Kidney (tissue), 14 donors: ENCODE data around the gene P2RX7. TPM values are rescaled to one million over a fixed set of nuclear protein-coding genes. Genes with fewer than 3 reads are reported as not detected.

ENCODE experiments used
- DNase-seq, 5 donors: peaks; one replicate each; pipeline ENCODE4 v3.0.0-alpha.2; 2013 to 2020
- FAIRE-seq: peaks from 2 replicates; lab custom pipeline; 2012; peaks lifted over from hg19 to GRCh38; lab: Jason Lieb, UNC
- H3K27ac ChIP-seq, 2 donors: one replicate each; pipeline ENCODE4 v1.7.0; 2013; ENCODE audit warnings: low read depth in 2 of 2, low read length in 2 of 2, inconsistent platforms in 1 of 2
- H3K27me3 ChIP-seq: one replicate; pipeline ENCODE4 v1.7.1; 2013; ENCODE audit warnings: low read length, inconsistent platforms; ENCODE audit not compliant: control insufficient read depth, insufficient read depth
- H3K36me3 ChIP-seq, 3 donors: one replicate each; pipeline versions ENCODE4 v1.7.0 to v1.7.1; 2013; ENCODE audit warnings: low read length in 3 of 3, control low read depth in 1 of 3, inconsistent platforms in 1 of 3; ENCODE audit not compliant: insufficient read depth in 3 of 3, control insufficient read depth in 2 of 3
- H3K4me1 ChIP-seq, 3 donors: one replicate each; pipeline versions ENCODE4 v1.7.0 to v1.7.1; 2013; ENCODE audit warnings: low read length in 3 of 3, inconsistent platforms in 1 of 3, low read depth in 1 of 3; ENCODE audit not compliant: control insufficient read depth in 2 of 3, insufficient read depth in 2 of 3
- H3K4me3 ChIP-seq, 3 donors: one replicate each; pipeline versions ENCODE4 v1.7.0 to v1.8.1; 2013; ENCODE audit warnings: low read length in 3 of 3, control low read depth in 1 of 3, inconsistent platforms in 1 of 3
- H3K9ac ChIP-seq, 3 donors: one replicate each; pipeline versions ENCODE4 v1.7.0 to v1.7.1; 2013; ENCODE audit warnings: low read length in 3 of 3, control low read depth in 1 of 3, inconsistent platforms in 1 of 3
- H3K9me3 ChIP-seq, 3 donors: one replicate each; pipeline versions ENCODE4 v1.7.0 to v1.7.1; 2013; ENCODE audit warnings: low read length in 3 of 3, control low read depth in 1 of 3, inconsistent platforms in 1 of 3; ENCODE audit not compliant: control insufficient read depth in 2 of 3, insufficient read depth in 1 of 3
- CTCF ChIP-seq: IDR thresholded peaks from 3 replicates; pipeline ENCODE4 v1.5.1; 2012; ENCODE audit warnings: mild to moderate bottlenecking, moderate library complexity, borderline replicate concordance; ENCODE audit not compliant: insufficient read depth; ENCODE audit errors: extremely low read depth
- intact Hi-C: fragments of 100-400 bp; cut with DNase I; formaldehyde crosslinking; loops from one replicate; pipeline ENCODE4 v1.11.1; 2022
- polyA plus RNA-seq: library from polyadenylated mRNA; stranded (reverse); fragments of 350-450 nt; fragmentation: Illumina TruSeq; extraction: RNeasy Lipid Tissue Mini Kit (QIAGEN cat#74804); gene quantifications from one replicate; pipeline ENCODE4 v1.2.3, GENCODE V29; 2014; ENCODE audit warnings: low read depth, low replicate concordance; ENCODE audit not compliant: insufficient read depth
- total RNA-seq: library from RNA; stranded (reverse); fragmentation: NEBNext Ultra II Directional; extraction: Animal tissue kit (Norgen Biotek cat#: 25700); gene quantifications from one replicate; pipeline ENCODE4 v1.2.1, GENCODE V29; 2021
- donor health status: control.
- donor health status: control.
- donor health status: control.
- donor health status: control.
- donor health status: control.
- donor health status: DM: yes; HTN: yes; CAD: no.
- donor health status: Normal renal cell carcinoma (clear cell type).

Gene P2RX7
- total and polyA plus RNA-seq, 2 donors from 2014 or later: 0.45 to 3.5 TPM

GRCh38 chr12:121165316-121165715 is 32.6 kb downstream of the P2RX7 start:
- no peak for TF ChIP-seq CTCF
- no peak for DNase-seq
- no peak overlapping the region for H3K27ac ChIP-seq
- H3K4me1 ChIP-seq: no peaks in the 10 kb centered on the region
- no peaks in the 10 kb centered on the region for H3K9me3 ChIP-seq
- intact Hi-C loops: no loop called here
- H3K36me3 ChIP-seq: no peaks in the 10 kb centered on the region
- H3K27me3 ChIP-seq: no peaks in the 10 kb centered on the region
- no peak overlapping the region for H3K4me3 ChIP-seq
- H3K9ac ChIP-seq: no peak overlapping the region
- no peak for FAIRE-seq

- intact Hi-C loops: no loop called here
- Histone ChIP-seq H3K27me3 (no peaks in the 10 kb centered on the region), H3K4me3 (no peak overlapping the region), H3K4me1 (no peaks in the 10 kb centered on the region), H3K9me3 (no peaks in the 10 kb centered on the region), H3K36me3 (no peaks in the 10 kb centered on the region), H3K9ac (no peak overlapping the region), H3K27ac (no peak overlapping the region)
- FAIRE-seq (no peak), DNase-seq (no peak)
- TF ChIP-seq CTCF: no peak
Measured at GRCh38 chr12:121166356-121166755, 33.7 kb downstream of the P2RX7 start.

GRCh38 chr12:121167232-121167820 is 34.6 kb downstream of the P2RX7 start:
- no peak overlapping the region for H3K4me3 ChIP-seq
- no peak for DNase-seq
- intact Hi-C loops: no loop called here
- FAIRE-seq: no peak
- H3K9ac ChIP-seq: no peak overlapping the region
- no peaks in the 10 kb centered on the region for H3K4me1 ChIP-seq
- no peak overlapping the region for H3K27ac ChIP-seq
- TF ChIP-seq CTCF: no peak
- no peaks in the 10 kb centered on the region for H3K27me3 ChIP-seq
- H3K9me3 ChIP-seq: no peaks in the 10 kb centered on the region
- no peaks in the 10 kb centered on the region for H3K36me3 ChIP-seq

- Histone ChIP-seq H3K4me3 (no peak overlapping the region), H3K36me3 (no peaks in the 10 kb centered on the region), H3K27me3 (no peaks in the 10 kb centered on the region), H3K9me3 (no peaks in the 10 kb centered on the region), H3K9ac (no peak overlapping the region), H3K27ac (no peak overlapping the region), H3K4me1 (no peaks in the 10 kb centered on the region)
- no peak for TF ChIP-seq CTCF
- intact Hi-C loops: no loop called here
- DNase-seq: no peak
- FAIRE-seq: no peak
Measured at GRCh38 chr12:121167951-121168350, 35.3 kb downstream of the P2RX7 start.
